HepG2 (cell line): ENCODE data around the gene KCNH6. TPM values are rescaled to one million over a fixed set of nuclear protein-coding genes. Genes with fewer than 3 reads are reported as not detected.

Experiments used
- ATAC-seq: fragments of 200-7000 bp; cut with Tn5 transposase; 3 replicates; pipeline ENCODE4 v1.9.1; 2020; ENCODE audit warnings: mild to moderate bottlenecking, moderate library complexity
- BruUV-seq: library from RNA; stranded (reverse); fragments of 400-500 nt; replicated peaks from 2 replicates; lab custom pipeline; 2021; lab: Mats Ljungman, UMichigan
- CTCF ChIA-PET: fragments of 300-600 bp; formaldehyde crosslinking; extraction: SDS; loops from one replicate; lab custom pipeline; 2021; ENCODE audit warnings: low total read pairs, inconsistent platforms, low intra/inter-chr PET ratio; lab: Yijun Ruan, JAX
- POLR2A ChIA-PET: fragments of 350-600 bp; sonication (Branson Sonifier 250); formaldehyde crosslinking; loops from one replicate; lab custom pipeline; 2020; ENCODE audit warnings: antibody characterized with exemption, inconsistent platforms; lab: Yijun Ruan, JAX
- DNase-seq: peaks from one replicate; pipeline ENCODE4 v3.0.0-alpha.2; 2015; ENCODE audit warnings: low spot score
- FAIRE-seq: peaks from 3 replicates; lab custom pipeline; 2011; peaks lifted over from hg19 to GRCh38; lab: Jason Lieb, UNC
- H2AFZ ChIP-seq: one replicate; pipeline ENCODE4 v1.6.1; 2011; ENCODE audit warnings: low read length, inconsistent platforms
- H3K27ac ChIP-seq: fragments of 300-600 bp; 3 replicates; pipeline ENCODE4 v1.8.0; 2011; ENCODE audit warnings: mixed run types, mild to moderate bottlenecking, mixed read lengths, low read length, inconsistent platforms; ENCODE audit not compliant: insufficient read depth; ENCODE audit errors: extremely low read length
- H3K27me3 ChIP-seq, 2 experiments: fragments of 200-600 bp in 1 of 2; 2 replicates in 1 of 2; 3 replicates in 1 of 2; pipeline versions ENCODE4 v1.6.0 to v1.8.0; 2011; ENCODE audit warnings: low read length in 2 of 2, mild to moderate bottlenecking in 2 of 2, moderate library complexity in 2 of 2, inconsistent platforms in 1 of 2; ENCODE audit not compliant: insufficient read depth in 2 of 2, control insufficient read depth in 1 of 2
- H3K36me3 ChIP-seq, 2 experiments: fragments of 200-600 bp in 1 of 2; replicated peaks in 1 of 2; 2 replicates in 1 of 2; 3 replicates in 1 of 2; pipeline versions ENCODE4 v1.5.1 to v1.8.0; 2011; ENCODE audit warnings: low read length in 2 of 2, inconsistent platforms in 1 of 2; ENCODE audit not compliant: insufficient read depth in 2 of 2, control insufficient read depth in 1 of 2
- H3K4me1 ChIP-seq: 2 replicates; pipeline ENCODE4 v1.5.1; 2012; ENCODE audit warnings: low read length, inconsistent platforms; ENCODE audit not compliant: insufficient read depth
- H3K4me2 ChIP-seq: 2 replicates; pipeline ENCODE4 v1.6.0; 2011; ENCODE audit warnings: low read depth, low read length, inconsistent platforms
- H3K4me3 ChIP-seq, 3 experiments: fragments of 200-600 bp in 1 of 3; sonication (generic), shearing (Covaris generic) in 1 of 3; replicated peaks in 1 of 3; 2 replicates each; pipeline ENCODE4 v1.5.1; 2011 to 2016; ENCODE audit warnings: low read length in 3 of 3, inconsistent platforms in 2 of 3, low read depth in 2 of 3, mild to moderate bottlenecking in 2 of 3, control low read depth in 1 of 3, mixed read lengths in 1 of 3; ENCODE audit not compliant: insufficient read depth in 1 of 3
- H3K79me2 ChIP-seq: one replicate; pipeline ENCODE4 v1.6.1; 2011; ENCODE audit warnings: low read length, inconsistent platforms; ENCODE audit not compliant: insufficient read depth
- H3K9ac ChIP-seq: 2 replicates; pipeline ENCODE4 v1.6.0; 2011; ENCODE audit warnings: mild to moderate bottlenecking, low read depth, low read length, inconsistent platforms; ENCODE audit not compliant: insufficient read depth
- H3K9me3 ChIP-seq: 2 replicates; pipeline ENCODE4 v1.5.1; 2012; ENCODE audit warnings: mild to moderate bottlenecking, low read length
- H4K20me1 ChIP-seq: 2 replicates; pipeline ENCODE4 v1.6.0; 2011; ENCODE audit warnings: inconsistent platforms, mild to moderate bottlenecking, low read length, moderate library complexity; ENCODE audit not compliant: insufficient read depth
- CHCHD3 ChIP-seq: sonication (generic); formaldehyde crosslinking; IDR thresholded peaks from 2 replicates; pipeline ENCODE4 v1.8.0; 2022; ENCODE audit warnings: mild to moderate bottlenecking, missing genetic modification reagents, moderate library complexity
- KDM5B ChIP-seq: sonication (generic); formaldehyde crosslinking; IDR thresholded peaks from 2 replicates; pipeline ENCODE4 v1.4.0; 2020; ENCODE audit warnings: missing genetic modification reagents, mild to moderate bottlenecking, borderline replicate concordance
- KLF6 ChIP-seq: IDR thresholded peaks from 2 replicates; pipeline ENCODE4 v1.8.0; 2016; ENCODE audit warnings: missing biosample characterization, missing genetic modification reagents
- NR2F6 ChIP-seq, 2 experiments: IDR thresholded peaks; 2 replicates each; pipeline ENCODE4 v1.6.1; 2016; ENCODE audit warnings: antibody characterized with exemption in 1 of 2, mild to moderate bottlenecking in 1 of 2
- PITX1 ChIP-seq: sonication (generic); formaldehyde crosslinking; IDR thresholded peaks from 2 replicates; pipeline ENCODE4 v1.5.1; 2020; ENCODE audit warnings: mild to moderate bottlenecking, missing genetic modification reagents
- SALL1 ChIP-seq: sonication (generic); formaldehyde crosslinking; IDR thresholded peaks from 2 replicates; pipeline ENCODE4 v1.8.0; 2022; ENCODE audit warnings: mild to moderate bottlenecking, missing genetic modification reagents
- SP4 ChIP-seq: sonication (generic); formaldehyde crosslinking; IDR thresholded peaks from 2 replicates; pipeline ENCODE4 v1.8.1; 2023; ENCODE audit warnings: mild to moderate bottlenecking, missing genetic modification reagents
- SPEN ChIP-seq: sonication (generic); formaldehyde crosslinking; IDR thresholded peaks from 2 replicates; pipeline ENCODE4 v1.5.1; 2020; ENCODE audit warnings: low read depth, mild to moderate bottlenecking, missing genetic modification reagents
- ZNF329 ChIP-seq: sonication (generic); formaldehyde crosslinking; IDR thresholded peaks from 2 replicates; pipeline ENCODE4 v1.9.0; 2021; ENCODE audit warnings: low read depth, mild to moderate bottlenecking, missing genetic modification reagents
- ZNF574 ChIP-seq: sonication (generic); formaldehyde crosslinking; IDR thresholded peaks from 2 replicates; pipeline ENCODE4 v1.4.0; 2020; ENCODE audit warnings: missing genetic modification reagents
- whole genome bisulfite sequencing: methylation state at CpG from one replicate; pipeline ENCODE4 v1.1.6; 2017; ENCODE audit warnings: low lambda C conversion rate; 5-methylcytosine and 5-hydroxymethylcytosine counted together
- in situ Hi-C: cut with HindIII; loops from 2 replicates; pipeline ENCODE4 v1.10.0; 2017; ENCODE audit warnings: low pct_unique_long_range_greater_than_20kb; ENCODE audit not compliant: extremely low pct_ligation_motif_present
- intact Hi-C: fragments of 100-400 bp; cut with micrococcal nuclease; formaldehyde crosslinking; loops from one replicate; pipeline ENCODE4 v1.10.0; 2022; ENCODE audit not compliant: unreplicated experiment
- polyA plus RNA-seq, 8 experiments: library from polyadenylated mRNA; depleted of rRNA in 3 of 8; stranded (reverse) in 7 of 8; unstranded in 1 of 8; fragments of >200 nt; fragmentation: Illumina TruSeq in 4 of 8; extraction: Trizol in 4 of 8; gene quantifications; 2 replicates each; pipeline versions ENCODE4 v1.2.1 to v1.2.3, GENCODE V29; 2011 to 2016; ENCODE audit warnings: low read depth in 4 of 8, missing spikeins in 1 of 8, mixed read lengths in 1 of 8; ENCODE audit not compliant: insufficient read depth in 1 of 8
- total RNA-seq, 5 experiments: library from RNA; depleted of rRNA; stranded (reverse); fragments of >200 nt; fragmentation: Illumina TruSeq; extraction: Trizol; gene quantifications; 2 replicates each; pipeline ENCODE4 v1.2.3, GENCODE V29; 2016; ENCODE audit warnings: low read depth in 1 of 5
- TF ChIP-seq, protein P1 (sequence below): sonication (generic); formaldehyde crosslinking; IDR thresholded peaks from 2 replicates; pipeline ENCODE4 v1.4.0; 2020; ENCODE audit warnings: missing genetic modification reagents
- TF ChIP-seq, protein P2 (sequence below): sonication (generic); formaldehyde crosslinking; IDR thresholded peaks from 2 replicates; pipeline ENCODE4 v1.5.1; 2020; ENCODE audit warnings: mild to moderate bottlenecking, missing genetic modification reagents, moderate library complexity

Gene KCNH6
- total and polyA plus RNA-seq, 2 of the 13 experiments (the other 11 are each of a cell fraction or from before 2014, with no cell fraction given), result 0.05 to 0.18 TPM

DNA sequence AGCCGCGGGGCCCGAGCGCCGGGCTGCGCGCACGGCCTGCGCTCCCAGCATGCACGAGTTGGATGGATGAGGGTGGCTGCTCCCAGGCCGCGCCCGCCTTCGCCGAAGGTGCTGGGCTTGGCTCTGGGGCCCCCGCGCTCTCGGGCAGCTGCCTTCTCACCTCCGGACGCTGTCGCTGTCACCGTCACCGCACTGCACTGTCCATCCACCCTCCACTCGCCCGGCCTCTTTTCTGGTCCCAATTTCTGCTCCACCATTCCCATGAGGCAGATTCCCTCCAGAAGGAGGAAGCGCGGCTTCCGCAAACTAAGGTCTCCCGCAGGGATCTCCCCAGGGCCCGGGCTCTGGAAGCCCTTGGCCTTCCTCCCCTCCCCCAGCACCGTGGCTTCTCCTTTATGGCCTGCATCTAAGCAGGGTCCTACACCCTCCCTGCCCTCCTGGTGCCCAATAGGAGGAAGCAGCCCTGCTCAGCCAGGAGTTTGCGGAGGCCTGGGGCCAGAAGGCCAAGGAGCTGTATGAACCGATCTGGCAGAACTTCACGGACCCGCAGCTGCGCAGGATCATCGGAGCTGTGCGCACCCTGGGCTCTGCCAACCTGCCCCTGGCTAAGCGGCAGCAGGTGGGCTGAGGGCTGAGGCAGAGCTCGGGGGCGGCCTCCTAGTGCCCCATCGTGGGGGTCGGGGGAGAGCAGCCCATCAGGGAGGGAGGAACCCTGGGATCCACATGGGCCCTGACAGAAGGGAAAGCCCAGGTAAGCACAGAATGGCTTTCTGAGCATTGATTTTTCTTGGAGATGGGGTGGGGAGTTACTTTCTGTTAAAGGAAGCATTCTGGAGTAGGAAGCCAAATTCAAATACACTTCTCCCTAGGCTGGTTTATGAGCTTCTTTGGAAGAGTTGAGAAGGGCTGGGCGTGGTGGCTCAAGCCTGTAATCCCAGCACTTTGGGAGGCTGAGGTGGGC lies 45.4 kb upstream of the KCNH6 start:
- ATAC-seq, result no peak
- Histone ChIP-seq H3K4me2 (peak overlapping the region; percentile 86), H3K4me3 (peak overlapping the region in 1 of 3 experiments; percentile 68; a peak in 2 of 6 replicates), H3K79me2 (no peaks in the 10 kb centered on the region), H3K4me1 (peaks cover 28% of the 10 kb centered on the region), H3K27me3 (peaks cover 27 to 80% of the 10 kb centered on the region in 2 experiments), H3K36me3 (no peaks in the 10 kb centered on the region), H3K9ac (no peak overlapping the region), H2AFZ (no peak overlapping the region), H4K20me1 (peaks cover 3% of the 10 kb centered on the region; the same call in 1 of the 2 replicates), H3K9me3 (no peaks in the 10 kb centered on the region), H3K27ac (no peak overlapping the region)
- ChIA-PET POLR2A (interaction anchor here (0.6 to 0.9 kb wide), 2 partner anchors 19 to 53 kb away, joined by 3 to 4 read pairs; no protein-coding TSS in a partner anchor), CTCF (interaction anchor here (0.7 to 5.3 kb wide), 5 partner anchors 42 to 135 kb away, joined by 3 to 53 read pairs (median 5); no protein-coding TSS in a partner anchor)
- WGBS, result 27% methylated on average over 22 of the region's 44 CpGs
- in situ Hi-C loops, result loop anchor here (5.0 kb wide), 1 partner anchor 55 kb away; no protein-coding TSS in a partner anchor
- no peak for DNase-seq
- no TSS peak for BruUV-seq
- intact Hi-C loops, result loop anchor here (2.0 kb wide), 2 partner anchors 31 to 135 kb away; partner anchors contain the start of gene CYB561
- FAIRE-seq, result no peak
- TF ChIP-seq, protein P1, sequence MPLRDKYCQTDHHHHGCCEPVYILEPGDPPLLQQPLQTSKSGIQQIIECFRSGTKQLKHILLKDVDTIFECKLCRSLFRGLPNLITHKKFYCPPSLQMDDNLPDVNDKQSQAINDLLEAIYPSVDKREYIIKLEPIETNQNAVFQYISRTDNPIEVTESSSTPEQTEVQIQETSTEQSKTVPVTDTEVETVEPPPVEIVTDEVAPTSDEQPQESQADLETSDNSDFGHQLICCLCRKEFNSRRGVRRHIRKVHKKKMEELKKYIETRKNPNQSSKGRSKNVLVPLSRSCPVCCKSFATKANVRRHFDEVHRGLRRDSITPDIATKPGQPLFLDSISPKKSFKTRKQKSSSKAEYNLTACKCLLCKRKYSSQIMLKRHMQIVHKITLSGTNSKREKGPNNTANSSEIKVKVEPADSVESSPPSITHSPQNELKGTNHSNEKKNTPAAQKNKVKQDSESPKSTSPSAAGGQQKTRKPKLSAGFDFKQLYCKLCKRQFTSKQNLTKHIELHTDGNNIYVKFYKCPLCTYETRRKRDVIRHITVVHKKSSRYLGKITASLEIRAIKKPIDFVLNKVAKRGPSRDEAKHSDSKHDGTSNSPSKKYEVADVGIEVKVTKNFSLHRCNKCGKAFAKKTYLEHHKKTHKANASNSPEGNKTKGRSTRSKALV (CRISPR knock-in tag), result peak; percentile 89; the same call in 1 of the 2 replicates
- peak; percentile 30; the same call in 1 of the 2 replicates for TF ChIP-seq PITX1
- peak; percentile 4; the same call in 1 of the 2 replicates for TF ChIP-seq SALL1
- TF ChIP-seq CHCHD3, result no peak
- TF ChIP-seq KDM5B (CRISPR knock-in tag), result 0 out of 2 replicates have a peak, but pooled peaks have one; percentile 10
- TF ChIP-seq SPEN (CRISPR knock-in tag), result peak; percentile 21; the same call in 1 of the 2 replicates
- TF ChIP-seq KLF6 (CRISPR knock-in tag), result no peak
- TF ChIP-seq SP4 (CRISPR knock-in tag), result 0 out of 2 replicates have a peak, but pooled peaks have one; percentile 5
- TF ChIP-seq, protein P2, sequence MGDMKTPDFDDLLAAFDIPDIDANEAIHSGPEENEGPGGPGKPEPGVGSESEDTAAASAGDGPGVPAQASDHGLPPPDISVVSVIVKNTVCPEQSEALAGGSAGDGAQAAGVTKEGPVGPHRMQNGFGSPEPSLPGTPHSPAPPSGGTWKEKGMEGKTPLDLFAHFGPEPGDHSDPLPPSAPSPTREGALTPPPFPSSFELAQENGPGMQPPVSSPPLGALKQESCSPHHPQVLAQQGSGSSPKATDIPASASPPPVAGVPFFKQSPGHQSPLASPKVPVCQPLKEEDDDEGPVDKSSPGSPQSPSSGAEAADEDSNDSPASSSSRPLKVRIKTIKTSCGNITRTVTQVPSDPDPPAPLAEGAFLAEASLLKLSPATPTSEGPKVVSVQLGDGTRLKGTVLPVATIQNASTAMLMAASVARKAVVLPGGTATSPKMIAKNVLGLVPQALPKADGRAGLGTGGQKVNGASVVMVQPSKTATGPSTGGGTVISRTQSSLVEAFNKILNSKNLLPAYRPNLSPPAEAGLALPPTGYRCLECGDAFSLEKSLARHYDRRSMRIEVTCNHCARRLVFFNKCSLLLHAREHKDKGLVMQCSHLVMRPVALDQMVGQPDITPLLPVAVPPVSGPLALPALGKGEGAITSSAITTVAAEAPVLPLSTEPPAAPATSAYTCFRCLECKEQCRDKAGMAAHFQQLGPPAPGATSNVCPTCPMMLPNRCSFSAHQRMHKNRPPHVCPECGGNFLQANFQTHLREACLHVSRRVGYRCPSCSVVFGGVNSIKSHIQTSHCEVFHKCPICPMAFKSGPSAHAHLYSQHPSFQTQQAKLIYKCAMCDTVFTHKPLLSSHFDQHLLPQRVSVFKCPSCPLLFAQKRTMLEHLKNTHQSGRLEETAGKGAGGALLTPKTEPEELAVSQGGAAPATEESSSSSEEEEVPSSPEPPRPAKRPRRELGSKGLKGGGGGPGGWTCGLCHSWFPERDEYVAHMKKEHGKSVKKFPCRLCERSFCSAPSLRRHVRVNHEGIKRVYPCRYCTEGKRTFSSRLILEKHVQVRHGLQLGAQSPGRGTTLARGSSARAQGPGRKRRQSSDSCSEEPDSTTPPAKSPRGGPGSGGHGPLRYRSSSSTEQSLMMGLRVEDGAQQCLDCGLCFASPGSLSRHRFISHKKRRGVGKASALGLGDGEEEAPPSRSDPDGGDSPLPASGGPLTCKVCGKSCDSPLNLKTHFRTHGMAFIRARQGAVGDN (CRISPR knock-in tag), result peak; percentile 28; the same call in 1 of the 2 replicates
- TF ChIP-seq ZNF574, result peak; percentile 6; the same call in 1 of the 2 replicates
- no peak for TF ChIP-seq ZNF329 (CRISPR knock-in tag)
- TF ChIP-seq NR2F6 (IDR thresholded peaks at IDR 0.05), result no peak
- TF ChIP-seq NR2F6 (CRISPR knock-in tag; IDR thresholded peaks at IDR 0.05), result no peak
